Small intestine (tissue), 7 donors: ENCODE data around the gene CENPO. TPM values are rescaled to one million over a fixed set of nuclear protein-coding genes. Genes with fewer than 3 reads are reported as not detected.

Experiments used
- DNase-seq, 2 donors: peaks; one replicate each; pipeline versions ENCODE4 v3.0.0 to v3.0.0-alpha.2; 2013
- FAIRE-seq: peaks from 2 replicates; lab custom pipeline; 2012; peaks lifted over from hg19 to GRCh38; lab: Jason Lieb, UNC
- H3K27ac ChIP-seq, 3 donors: one replicate each; pipeline ENCODE4 v1.5.1; 2013; ENCODE audit warnings: low read length in 2 of 3, mild to moderate bottlenecking in 2 of 3, control low read depth in 1 of 3, inconsistent platforms in 1 of 3, low read depth in 1 of 3, moderate library complexity in 1 of 3
- H3K27me3 ChIP-seq, 3 donors: one replicate each; pipeline ENCODE4 v1.6.1; 2013; ENCODE audit warnings: low read length in 3 of 3, inconsistent platforms in 1 of 3; ENCODE audit not compliant: control insufficient read depth in 3 of 3, insufficient read depth in 3 of 3
- H3K36me3 ChIP-seq, 3 donors: one replicate each; pipeline ENCODE4 v1.6.1; 2013; ENCODE audit warnings: low read length in 3 of 3, inconsistent platforms in 1 of 3, low read depth in 1 of 3, mild to moderate bottlenecking in 1 of 3, moderate library complexity in 1 of 3; ENCODE audit not compliant: control insufficient read depth in 3 of 3, insufficient read depth in 2 of 3
- H3K4me1 ChIP-seq, 3 donors: one replicate each; pipeline ENCODE4 v1.6.1; 2013; ENCODE audit warnings: low read length in 2 of 3, inconsistent platforms in 1 of 3, low read depth in 1 of 3, mild to moderate bottlenecking in 1 of 3, moderate library complexity in 1 of 3; ENCODE audit not compliant: control insufficient read depth in 3 of 3, insufficient read depth in 2 of 3
- H3K4me3 ChIP-seq, 3 donors: one replicate each; pipeline ENCODE4 v1.5.1; 2013; ENCODE audit warnings: low read length in 3 of 3, control low read depth in 1 of 3, inconsistent platforms in 1 of 3, low read depth in 1 of 3, mild to moderate bottlenecking in 1 of 3, moderate library complexity in 1 of 3
- H3K9me3 ChIP-seq, 2 donors: one replicate each; pipeline ENCODE4 v1.6.1; 2013; ENCODE audit warnings: low read depth in 1 of 2, low read length in 1 of 2; ENCODE audit not compliant: control insufficient read depth in 2 of 2, insufficient read depth in 1 of 2
- WGBS, 3 donors: extraction: QIAGEN DNeasy Blood & Tissue Kit; methylation state at CpG; one replicate each; pipeline ENCODE4 v1.1.7; 2013; 5-methylcytosine and 5-hydroxymethylcytosine counted together
- polyA plus RNA-seq, 4 donors: library from polyadenylated mRNA; stranded (reverse) in 3 of 4; unstranded in 1 of 4; fragments of 200-250 nt in 3 of 4; fragments of 120-200 nt in 1 of 4; gene quantifications; one replicate each; pipeline versions ENCODE4 v1.2.1 to v1.2.3, GENCODE V29; 2013
- donor health status: healthy with polysubstance abuse.
- donor health status: control.
- donor health status: control.
- donor health status: Bipolar disorder and iron deficiency.
- donor health status: healthy.

CENPO gene
- polyA plus RNA-seq, 4 donors = 1.4 to 10.4 (median 5.9) TPM

GRCh38 chr2:24871852-24872333, 78.7 kb downstream of the CENPO start:
- no peaks in the 10 kb centered on the region for H3K27me3 ChIP-seq
- no peaks in the 10 kb centered on the region for H3K9me3 ChIP-seq
- DNase-seq (peak in 1 of 2 donors; percentile 17), FAIRE-seq (no peak)
- peaks cover 0 to 6% (median 0%) of the 10 kb centered on the region in 3 donors for H3K4me1 ChIP-seq
- H3K36me3 ChIP-seq = peaks cover 0 to 22% (median 0%) of the 10 kb centered on the region in 3 donors
- H3K4me3 ChIP-seq = no peak overlapping the region
- WGBS, 3 donors = 64 to 75% (median 74%) methylated on average over 12 of the region's 12 CpGs
- H3K27ac ChIP-seq = peak overlapping the region in 2 of 3 donors; percentile 42 to 47

Other genes with a start within 250 kb of the CENPO start
- 10 to 100 TPM; 36.4 to 43.0 (median 39.9) TPM for gene PTRHD1, start within 50 bp of the CENPO start, polyA plus RNA-seq
- 10 to 100 TPM in 2 of 4 donors, 1 to 10 TPM in 2; 3.6 to 36.3 (median 9.8) TPM for gene ADCY3, start 126.8 kb downstream of the CENPO start, polyA plus RNA-seq
- 1 to 10 TPM in 2 of 4 donors, under 1 TPM in 2; 0.81 to 5.3 (median 1.7) TPM for gene DNAJC27, start 178.5 kb downstream of the CENPO start, polyA plus RNA-seq
- 1 to 10 TPM in 1 of 4 donors, under 1 TPM in 1, not detected in 2; 0.88 to 3.0 TPM for gene EFR3B, start 248.7 kb downstream of the CENPO start, polyA plus RNA-seq